ENCODE results near the gene DNAH1. TPM values are rescaled to one million over a fixed set of nuclear protein-coding genes. Genes with fewer than 3 reads are reported as not detected.

The DNAH1 gene
- total and polyA plus RNA-seq, 10 donors: 4.9 to 35.8 (median 24.6) TPM

- H3K9me3 ChIP-seq: no peaks in the 10 kb centered on the region
- H3K36me3 ChIP-seq: peaks cover 3 to 100% (median 84%) of the 10 kb centered on the region in 6 donors
- intact Hi-C loops (cut with DNase I; ENCODE audit: low total_unique reads): no loop called here
- no peaks in the 10 kb centered on the region for H3K4me1 ChIP-seq
- no peaks in the 10 kb centered on the region for H3K27me3 ChIP-seq (replicated peaks in 1 of 7)
- TF ChIP-seq POLR2A (IDR thresholded peaks at IDR 0.05): no peak
- TF ChIP-seq POLR2AphosphoS5 (IDR thresholded peaks at IDR 0.05): no peak
- TF ChIP-seq, protein P1, sequence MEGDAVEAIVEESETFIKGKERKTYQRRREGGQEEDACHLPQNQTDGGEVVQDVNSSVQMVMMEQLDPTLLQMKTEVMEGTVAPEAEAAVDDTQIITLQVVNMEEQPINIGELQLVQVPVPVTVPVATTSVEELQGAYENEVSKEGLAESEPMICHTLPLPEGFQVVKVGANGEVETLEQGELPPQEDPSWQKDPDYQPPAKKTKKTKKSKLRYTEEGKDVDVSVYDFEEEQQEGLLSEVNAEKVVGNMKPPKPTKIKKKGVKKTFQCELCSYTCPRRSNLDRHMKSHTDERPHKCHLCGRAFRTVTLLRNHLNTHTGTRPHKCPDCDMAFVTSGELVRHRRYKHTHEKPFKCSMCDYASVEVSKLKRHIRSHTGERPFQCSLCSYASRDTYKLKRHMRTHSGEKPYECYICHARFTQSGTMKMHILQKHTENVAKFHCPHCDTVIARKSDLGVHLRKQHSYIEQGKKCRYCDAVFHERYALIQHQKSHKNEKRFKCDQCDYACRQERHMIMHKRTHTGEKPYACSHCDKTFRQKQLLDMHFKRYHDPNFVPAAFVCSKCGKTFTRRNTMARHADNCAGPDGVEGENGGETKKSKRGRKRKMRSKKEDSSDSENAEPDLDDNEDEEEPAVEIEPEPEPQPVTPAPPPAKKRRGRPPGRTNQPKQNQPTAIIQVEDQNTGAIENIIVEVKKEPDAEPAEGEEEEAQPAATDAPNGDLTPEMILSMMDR (IDR thresholded peaks at IDR 0.05 in 8 of 11, conservative IDR thresholded peaks at IDR 0.05 in 3 of 11): no peak
- peak; percentile 60 for DNase-seq
- WGBS, 5 donors: 91 to 95% (median 92%) methylated on average over 11 of the region's 11 CpGs
- peak overlapping the region in 1 of 8 donors; percentile 4 for H3K27ac ChIP-seq
- no peak overlapping the region for H3K4me3 ChIP-seq
Measured at GRCh38 chr3:52355526-52355925, 39.4 kb downstream of the DNAH1 start.

- DNase-seq: peak; percentile 35
- Histone ChIP-seq H3K27ac (no peak overlapping the region), H3K36me3 (peaks cover 3 to 100% (median 85%) of the 10 kb centered on the region in 6 donors), H3K27me3 (replicated peaks in 1 of 7) (no peaks in the 10 kb centered on the region), H3K4me1 (no peaks in the 10 kb centered on the region), H3K4me3 (no peak overlapping the region), H3K9me3 (no peaks in the 10 kb centered on the region)
- TF ChIP-seq, protein P1 (IDR thresholded peaks at IDR 0.05 in 8 of 11, conservative IDR thresholded peaks at IDR 0.05 in 3 of 11): no peak
- TF ChIP-seq POLR2AphosphoS5 (IDR thresholded peaks at IDR 0.05): peak in 1 of 3 donors; percentile 12
- intact Hi-C loops (cut with DNase I; ENCODE audit: low total_unique reads): no loop called here
- 58 to 79% (median 76%) methylated on average over 2 to 4 of the region's 4 CpGs for WGBS, 5 donors
Measured at GRCh38 chr3:52356126-52356525, 40.0 kb downstream of the DNAH1 start.

GRCh38 chr3:52357151-52358080 is 41.3 kb downstream of the DNAH1 start:
- intact Hi-C loops (cut with DNase I; ENCODE audit: low total_unique reads): no loop called here
- Histone ChIP-seq H3K4me1 (no peaks in the 10 kb centered on the region), H3K36me3 (peaks cover 3 to 100% (median 86%) of the 10 kb centered on the region in 6 donors), H3K9me3 (no peaks in the 10 kb centered on the region), H3K27ac (no peak overlapping the region), H3K4me3 (no peak overlapping the region), H3K27me3 (replicated peaks in 1 of 7) (no peaks in the 10 kb centered on the region)
- no peak for TF ChIP-seq POLR2AphosphoS5 (IDR thresholded peaks at IDR 0.05)
- WGBS, 5 donors: 90 to 95% (median 92%) methylated on average over 18 to 27 of the region's 27 CpGs
- peak; percentile 66 for DNase-seq

GRCh38 chr3:52358362-52358940 is 42.3 kb downstream of the DNAH1 start:
- no peaks in the 10 kb centered on the region for H3K4me1 ChIP-seq
- H3K9me3 ChIP-seq: no peaks in the 10 kb centered on the region
- WGBS, 5 donors: 91 to 98% (median 95%) methylated on average over 16 to 18 of the region's 18 CpGs
- no peaks in the 10 kb centered on the region for H3K27me3 ChIP-seq (replicated peaks in 1 of 7)
- no peak overlapping the region for H3K27ac ChIP-seq
- peaks cover 3 to 100% (median 87%) of the 10 kb centered on the region in 6 donors for H3K36me3 ChIP-seq
- no peak overlapping the region for H3K4me3 ChIP-seq
- intact Hi-C loops (cut with DNase I; ENCODE audit: low total_unique reads): no loop called here
- TF ChIP-seq, protein P1 (IDR thresholded peaks at IDR 0.05 in 8 of 11, conservative IDR thresholded peaks at IDR 0.05 in 3 of 11): no peak
- TF ChIP-seq POLR2AphosphoS5 (IDR thresholded peaks at IDR 0.05) (no peak), POLR2A (IDR thresholded peaks at IDR 0.05) (no peak)
- peak; percentile 56 for DNase-seq
